Stimulated activated naive B cell treated with anti-CD40 and anti-IgM and Interleukin-4, amounts not matched to agents 10 μg/mL and 1 μg/mL and 100 μg/mL, for 72 hours (primary cell): Measurements from ENCODE around the gene RAB29.
A peak's percentile ranks its signal among the peaks of the same experiment; 100 is the strongest.

Source experiments
- ATAC-seq, 2 donors: fragments of 150-1000 bp; cut with Tn5 transposase; replicated peaks; 2 replicates each; pipeline ENCODE4 v1.10.0; 2021; ENCODE audit warnings: moderate library complexity in 1 of 2
- DNase-seq: peaks from one replicate; pipeline ENCODE4 v3.0.0; 2021
- H3K27ac Mint-ChIP-seq: one replicate; pipeline ENCODE4 v1.8.0; 2022; ENCODE audit warnings: mild to moderate bottlenecking, mixed read lengths
- H3K27me3 Mint-ChIP-seq, 2 donors: one replicate each; pipeline ENCODE4 v1.8.0; 2022; ENCODE audit warnings: mixed read lengths in 2 of 2
- H3K36me3 Mint-ChIP-seq, 2 donors: one replicate each; pipeline ENCODE4 v1.8.0; 2022; ENCODE audit warnings: mixed read lengths in 2 of 2, mild to moderate bottlenecking in 1 of 2
- H3K4me1 Mint-ChIP-seq, 2 donors: one replicate each; pipeline ENCODE4 v1.8.0; 2022; ENCODE audit warnings: mixed read lengths in 2 of 2, mild to moderate bottlenecking in 1 of 2
- H3K4me3 Mint-ChIP-seq, 2 donors: one replicate each; pipeline ENCODE4 v1.8.0; 2022; ENCODE audit warnings: mild to moderate bottlenecking in 2 of 2, mixed read lengths in 2 of 2, moderate library complexity in 1 of 2
- H3K9me3 Mint-ChIP-seq, 2 donors: one replicate each; pipeline ENCODE4 v1.8.0; 2022; ENCODE audit warnings: mixed read lengths in 2 of 2, mild to moderate bottlenecking in 1 of 2

Gene RAB29

DNA sequence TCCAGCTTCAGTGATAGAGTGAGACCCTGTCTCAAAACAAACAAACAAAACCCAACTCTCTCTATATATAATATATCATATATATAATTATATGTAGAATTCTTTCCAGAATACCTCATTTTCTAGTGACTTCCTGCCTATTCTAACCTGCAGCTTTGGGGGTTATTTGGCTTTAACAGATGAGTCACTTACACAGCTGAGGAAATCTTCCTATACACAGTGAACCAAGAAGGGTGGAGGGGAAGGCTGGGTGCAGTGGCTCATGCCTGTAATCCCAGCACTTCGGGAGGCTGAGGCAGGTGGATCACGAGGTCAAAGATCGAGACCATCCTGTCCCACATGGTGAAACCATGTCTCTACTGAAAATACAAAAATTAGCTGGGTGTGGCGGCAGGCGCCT is 9.2 kb downstream of the RAB29 start:
- peaks cover 16 to 42% of the 10 kb centered on the region in 2 donors for H3K36me3 Mint-ChIP-seq
- H3K27me3 Mint-ChIP-seq = no peaks in the 10 kb centered on the region
- peaks cover 5 to 14% of the 10 kb centered on the region in 2 donors for H3K4me1 Mint-ChIP-seq
- no peak overlapping the region for H3K4me3 Mint-ChIP-seq
- no peak for DNase-seq
- no peak for ATAC-seq
- no peaks in the 10 kb centered on the region for H3K9me3 Mint-ChIP-seq
- no peak overlapping the region for H3K27ac Mint-ChIP-seq

DNA sequence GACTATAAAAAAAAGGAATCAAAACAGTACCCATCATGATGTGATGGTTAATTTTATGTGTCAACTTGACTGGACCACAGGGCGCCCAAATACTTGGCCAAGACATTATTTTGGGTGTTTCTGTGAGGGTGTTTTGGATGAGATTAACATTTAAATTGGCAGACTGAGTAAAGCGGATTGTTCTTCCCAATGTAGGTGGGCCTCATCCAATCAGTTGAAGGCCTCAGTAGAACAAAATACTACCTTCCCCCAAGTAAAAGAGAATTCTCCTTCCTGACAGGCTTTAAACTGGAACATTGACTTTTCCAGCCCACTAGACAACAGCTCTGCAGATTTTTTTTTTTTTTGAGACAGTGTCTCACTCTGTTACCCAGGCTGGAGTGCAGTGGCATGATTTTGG is 10.7 kb downstream of the RAB29 start:
- Mint-ChIP-seq H3K27me3 (no peaks in the 10 kb centered on the region), H3K4me3 (no peak overlapping the region), H3K9me3 (no peaks in the 10 kb centered on the region), H3K36me3 (peaks cover 13 to 38% of the 10 kb centered on the region in 2 donors), H3K4me1 (peaks cover 5 to 16% of the 10 kb centered on the region in 2 donors), H3K27ac (no peak overlapping the region)
- DNase-seq (no peak), ATAC-seq (no peak)

DNA sequence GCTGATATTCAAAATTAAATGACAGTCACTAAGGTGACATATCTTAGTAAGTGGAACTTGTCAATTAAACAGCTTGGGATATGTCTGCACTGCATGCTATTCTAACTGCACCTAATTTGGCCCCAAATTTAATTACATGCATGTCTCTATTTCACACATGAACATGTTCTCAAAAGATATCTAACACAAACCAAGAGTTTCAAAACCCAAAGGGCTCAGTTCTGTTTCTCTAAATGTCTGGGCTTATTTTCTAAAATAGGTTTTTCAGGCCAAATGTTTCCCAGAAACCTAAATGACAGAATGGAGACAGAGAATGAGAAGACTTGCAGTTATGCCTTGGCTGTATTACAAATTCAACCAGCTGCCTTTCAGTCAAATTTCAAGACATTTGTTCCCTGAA is 11.3 kb downstream of the RAB29 start:
- DNase-seq = no peak
- Mint-ChIP-seq H3K9me3 (no peaks in the 10 kb centered on the region), H3K4me3 (no peak overlapping the region), H3K27me3 (no peaks in the 10 kb centered on the region), H3K4me1 (peaks cover 5 to 16% of the 10 kb centered on the region in 2 donors), H3K27ac (no peak overlapping the region), H3K36me3 (peaks cover 8 to 33% of the 10 kb centered on the region in 2 donors)
- ATAC-seq = no peak

DNA sequence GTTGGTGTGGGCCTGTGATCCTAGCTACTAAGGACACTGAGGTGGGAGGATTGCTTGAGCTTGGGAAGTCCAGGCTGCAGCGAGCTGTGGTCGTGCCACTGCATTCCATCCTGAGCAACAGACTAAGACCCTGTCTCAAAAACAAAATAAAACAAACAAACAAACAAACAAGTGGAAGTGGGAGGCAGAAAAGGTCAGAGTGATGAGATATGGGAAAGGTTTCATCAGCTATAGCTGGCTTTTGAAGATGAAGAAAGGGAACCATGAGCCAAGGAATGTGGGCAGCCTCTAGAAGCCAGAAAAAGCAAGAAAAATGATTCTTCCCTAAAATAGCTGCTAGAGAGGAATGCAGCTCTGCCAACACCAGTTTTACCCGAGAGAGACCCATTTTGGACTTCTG is 14.7 kb downstream of the RAB29 start:
- Mint-ChIP-seq H3K27me3 (no peaks in the 10 kb centered on the region), H3K27ac (no peak overlapping the region), H3K4me3 (no peak overlapping the region), H3K36me3 (peaks cover 9 to 26% of the 10 kb centered on the region in 2 donors), H3K4me1 (peaks cover 0 to 5% of the 10 kb centered on the region in 2 donors), H3K9me3 (no peaks in the 10 kb centered on the region)
- DNase-seq (no peak), ATAC-seq (no peak)

DNA sequence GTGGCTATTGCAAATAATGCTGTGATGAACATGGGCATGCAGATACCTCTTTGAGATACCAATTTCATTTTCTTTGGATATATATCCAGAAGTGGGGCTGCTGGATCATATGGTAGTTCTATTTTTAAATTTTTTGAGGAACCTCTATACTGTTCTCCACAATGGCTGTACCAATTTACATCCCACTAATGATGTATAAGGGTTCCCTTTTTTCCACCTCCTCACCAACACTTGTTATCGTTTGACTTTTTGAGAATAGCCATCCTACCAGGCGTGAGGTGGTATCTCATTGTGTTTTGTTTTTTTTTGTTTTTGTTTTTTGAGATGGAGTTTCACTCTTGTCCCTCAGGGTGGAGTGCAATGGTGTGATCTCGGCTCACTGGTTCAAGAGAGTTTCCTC is 18.7 kb downstream of the RAB29 start:
- Mint-ChIP-seq H3K4me3 (no peak overlapping the region), H3K4me1 (peaks cover 0 to 5% of the 10 kb centered on the region in 2 donors), H3K27me3 (no peaks in the 10 kb centered on the region), H3K36me3 (peaks cover 9 to 20% of the 10 kb centered on the region in 2 donors), H3K9me3 (no peaks in the 10 kb centered on the region), H3K27ac (no peak overlapping the region)
- DNase-seq (no peak), ATAC-seq (no peak)

DNA sequence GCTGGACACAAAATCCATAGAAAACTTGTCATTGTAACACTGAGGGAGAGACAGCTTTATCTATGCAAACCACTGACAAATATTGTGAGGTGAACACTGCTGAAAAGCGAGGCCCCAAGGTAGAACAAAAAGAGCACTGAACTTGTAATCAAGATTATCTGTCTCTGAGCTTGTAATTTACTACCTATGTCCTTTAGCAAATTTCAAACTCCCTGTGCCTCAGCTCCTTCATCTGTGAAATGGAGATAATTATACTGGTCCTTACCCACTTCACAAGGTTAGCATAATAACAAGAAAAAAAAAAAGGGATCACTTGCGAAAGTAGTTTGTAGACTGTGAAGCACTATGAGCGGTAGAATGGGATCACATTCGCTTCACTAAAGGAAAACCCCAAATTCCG is 20.4 kb downstream of the RAB29 start:
- no peak for DNase-seq
- no peak for ATAC-seq
- H3K4me1 Mint-ChIP-seq = no peaks in the 10 kb centered on the region
- no peaks in the 10 kb centered on the region for H3K27me3 Mint-ChIP-seq
- no peak overlapping the region for H3K4me3 Mint-ChIP-seq
- no peaks in the 10 kb centered on the region for H3K9me3 Mint-ChIP-seq
- H3K36me3 Mint-ChIP-seq = peaks cover 6 to 12% of the 10 kb centered on the region in 2 donors
- H3K27ac Mint-ChIP-seq = peak overlapping the region; percentile 37

DNA sequence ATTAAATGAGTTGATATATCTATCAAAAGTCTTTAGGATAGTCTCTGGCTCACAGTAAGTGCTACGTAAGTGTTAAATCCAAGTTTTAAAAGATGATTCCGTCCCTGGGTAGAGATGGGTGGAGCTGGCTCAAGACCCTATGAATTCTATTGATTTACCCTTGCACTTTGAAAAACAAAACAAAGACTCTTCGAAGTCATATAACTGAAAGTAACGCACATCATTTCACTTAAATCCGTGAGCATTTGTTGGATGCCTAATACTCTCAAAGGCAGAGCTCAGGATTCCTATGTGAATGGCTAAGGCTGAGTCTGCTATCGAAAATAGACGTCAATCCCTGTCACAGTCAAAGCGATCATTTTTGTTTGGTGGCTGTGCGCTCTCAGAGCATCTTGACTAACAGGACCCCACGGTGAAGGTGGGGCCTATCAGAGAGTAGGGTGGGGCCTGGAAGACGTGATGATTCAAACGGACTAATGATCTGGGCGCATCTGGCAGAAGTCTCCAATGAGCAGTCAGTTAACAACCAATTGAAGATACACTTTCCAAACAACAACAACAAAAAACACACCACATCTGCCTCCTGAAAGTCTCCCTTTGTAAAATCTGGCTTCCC is 24.1 kb downstream of the RAB29 start:
- H3K36me3 Mint-ChIP-seq = peaks cover 8 to 19% of the 10 kb centered on the region in 2 donors
- peak overlapping the region; percentile 99 for H3K27ac Mint-ChIP-seq
- H3K4me1 Mint-ChIP-seq = peaks cover 12 to 24% of the 10 kb centered on the region in 2 donors
- no peaks in the 10 kb centered on the region for H3K27me3 Mint-ChIP-seq
- no peaks in the 10 kb centered on the region for H3K9me3 Mint-ChIP-seq
- ATAC-seq (no peak), DNase-seq (no peak)
- no peak overlapping the region for H3K4me3 Mint-ChIP-seq

DNA sequence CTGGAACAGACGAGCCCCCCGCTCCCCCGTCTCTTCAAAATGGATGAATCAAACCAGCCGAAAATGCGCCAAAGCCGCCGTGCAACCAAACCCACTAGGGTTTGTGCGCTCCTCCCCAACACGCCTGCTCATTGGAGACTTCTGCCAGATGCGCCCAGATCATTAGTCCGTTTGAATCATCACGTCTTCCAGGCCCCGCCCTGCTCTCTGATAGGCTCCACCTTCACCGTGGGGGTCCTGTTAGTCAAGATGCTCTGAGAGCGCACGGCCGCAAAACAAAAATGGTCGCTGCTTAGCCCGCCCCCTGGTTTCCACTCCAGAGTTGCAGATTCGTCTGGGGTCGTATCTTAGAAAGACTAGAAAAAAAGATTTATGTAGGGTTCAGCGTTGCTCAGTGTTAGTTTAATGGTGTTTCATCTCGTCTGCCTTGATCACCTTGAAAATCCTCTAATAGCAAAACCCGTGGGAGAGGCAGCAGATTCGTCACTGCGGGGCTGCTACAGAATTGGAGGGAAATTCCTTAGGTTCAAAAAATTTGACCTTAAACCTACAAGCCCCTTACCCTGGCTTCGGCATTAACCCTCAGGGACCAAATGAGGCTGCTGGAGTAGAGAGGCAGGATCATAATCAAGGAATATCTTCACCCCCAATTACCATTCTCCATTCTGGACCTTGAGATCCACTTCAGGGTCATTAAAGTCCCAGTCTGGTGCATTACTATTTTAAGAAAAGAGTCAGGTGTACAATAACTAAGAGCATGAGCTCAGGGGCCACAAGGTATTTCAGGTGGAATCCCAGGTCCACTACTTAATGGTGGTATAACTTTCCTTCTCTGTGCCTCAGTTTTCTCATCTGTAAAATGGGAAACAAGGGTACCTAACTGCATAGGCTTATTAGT is 24.9 kb downstream of the RAB29 start, which contains the start of gene NUCKS1:
NUCKS1 (minus strand) TSS at position 45 of the 898 bp plus-strand sequence. CDS start 209 bp downstream, outside the sequence.
- no peaks in the 10 kb centered on the region for H3K27me3 Mint-ChIP-seq
- DNase-seq (peak; percentile 97), ATAC-seq (peak; percentile 87 to 88)
- peak within 1 kb of the TSS; percentile 99 for H3K27ac Mint-ChIP-seq
- peaks cover 8 to 19% of the 10 kb centered on the region in 2 donors for H3K36me3 Mint-ChIP-seq
- peak within 1 kb of the TSS; percentile 91 to 93 for H3K4me3 Mint-ChIP-seq
- no peaks in the 10 kb centered on the region for H3K9me3 Mint-ChIP-seq
- peaks cover 12 to 25% of the 10 kb centered on the region in 2 donors for H3K4me1 Mint-ChIP-seq

DNA sequence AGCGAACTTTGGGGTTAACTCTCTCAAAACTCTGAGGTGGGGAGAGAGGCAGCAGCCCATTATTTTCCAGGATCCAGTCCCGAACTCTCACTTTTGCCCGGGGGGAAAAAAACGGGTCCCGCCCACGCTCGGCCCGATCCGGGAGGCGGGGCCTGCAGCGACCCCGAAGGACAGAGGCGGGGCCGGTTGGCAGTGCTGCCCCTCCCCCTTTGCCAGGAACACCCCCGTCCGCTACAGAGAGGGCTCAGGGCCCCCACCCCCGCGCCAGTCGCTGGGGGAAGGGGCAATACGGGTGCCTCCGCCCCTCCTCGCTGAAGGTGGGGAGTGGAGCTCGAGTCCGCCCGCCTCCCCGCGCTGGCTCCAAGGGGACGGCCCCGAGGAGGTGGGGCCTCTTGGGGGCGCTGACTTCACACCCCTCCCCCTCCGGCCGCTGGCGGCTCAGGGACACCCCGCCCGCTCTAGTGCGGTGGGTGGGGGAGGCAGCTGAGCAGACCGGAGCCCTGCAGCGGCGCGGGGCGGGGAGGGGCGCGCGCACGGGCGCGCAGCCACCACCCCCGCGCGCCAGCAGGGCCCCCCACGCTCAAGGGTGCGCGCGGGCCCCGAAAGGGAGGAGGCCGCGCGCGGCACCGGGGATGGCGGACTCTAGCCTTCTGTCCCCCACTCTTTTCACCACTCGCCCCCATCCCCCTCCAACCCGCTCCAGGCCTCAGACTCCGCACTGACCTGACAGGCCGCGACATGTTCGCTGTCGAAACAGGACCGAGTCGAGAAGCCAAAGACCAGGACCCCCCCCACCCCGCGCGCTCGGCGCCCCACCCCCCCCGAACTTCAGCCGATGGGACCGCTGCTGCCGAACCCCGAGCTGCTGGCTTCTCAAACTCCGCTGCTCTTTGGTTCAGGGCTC is 25.8 kb downstream of the RAB29 start:
- peak overlapping the region; percentile 91 to 93 for H3K4me3 Mint-ChIP-seq
- ATAC-seq (peak; percentile 78 to 82), DNase-seq (peak; percentile 97)
- peaks cover 12 to 25% of the 10 kb centered on the region in 2 donors for H3K4me1 Mint-ChIP-seq
- peaks cover 8 to 19% of the 10 kb centered on the region in 2 donors for H3K36me3 Mint-ChIP-seq
- no peaks in the 10 kb centered on the region for H3K9me3 Mint-ChIP-seq
- peak overlapping the region; percentile 99 for H3K27ac Mint-ChIP-seq
- no peaks in the 10 kb centered on the region for H3K27me3 Mint-ChIP-seq

DNA sequence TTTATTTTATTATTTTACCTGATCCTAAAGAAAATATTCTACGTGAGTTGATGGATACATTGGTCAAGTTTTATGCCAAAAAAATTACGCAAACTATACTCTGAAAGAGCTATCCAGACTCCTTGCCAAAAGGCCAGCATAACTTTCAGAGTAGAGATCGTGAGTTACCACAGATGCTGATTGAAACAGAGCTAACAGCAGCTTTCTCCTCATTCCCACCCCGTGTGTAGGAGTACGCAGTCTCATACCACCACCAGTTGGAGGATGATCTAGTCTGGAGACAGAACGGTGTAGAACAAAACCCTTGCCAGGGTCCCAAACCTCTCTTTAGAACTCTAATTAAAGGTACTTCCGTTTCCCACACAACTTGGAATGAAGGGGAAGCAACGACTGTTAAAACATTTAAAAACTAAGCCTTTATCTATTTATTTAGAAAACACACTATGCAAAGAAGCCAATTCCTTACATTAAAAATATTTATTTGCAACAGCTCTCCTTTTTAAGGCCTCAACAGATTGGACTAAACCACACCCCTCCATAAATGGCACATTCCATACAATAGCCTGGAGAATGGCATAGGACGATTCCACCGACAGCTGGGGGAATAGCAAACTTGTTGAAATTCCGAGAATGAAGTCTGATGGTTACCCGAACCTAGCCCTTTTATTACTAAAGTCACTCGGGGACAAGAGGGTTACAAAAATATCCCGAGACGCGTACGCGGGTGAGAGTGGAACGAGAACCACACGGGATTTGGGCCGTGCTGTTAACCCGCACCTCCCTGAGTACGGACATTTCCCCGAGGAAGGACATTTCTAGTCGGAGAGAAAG is 26.7 kb downstream of the RAB29 start:
- Mint-ChIP-seq H3K4me3 (peak overlapping the region; percentile 91 to 93), H3K27ac (peak overlapping the region; percentile 95), H3K36me3 (peaks cover 11 to 24% of the 10 kb centered on the region in 2 donors), H3K4me1 (peaks cover 17 to 31% of the 10 kb centered on the region in 2 donors), H3K27me3 (no peaks in the 10 kb centered on the region), H3K9me3 (no peaks in the 10 kb centered on the region)
- peak; percentile 28 to 29 for ATAC-seq
- DNase-seq = no peak

DNA sequence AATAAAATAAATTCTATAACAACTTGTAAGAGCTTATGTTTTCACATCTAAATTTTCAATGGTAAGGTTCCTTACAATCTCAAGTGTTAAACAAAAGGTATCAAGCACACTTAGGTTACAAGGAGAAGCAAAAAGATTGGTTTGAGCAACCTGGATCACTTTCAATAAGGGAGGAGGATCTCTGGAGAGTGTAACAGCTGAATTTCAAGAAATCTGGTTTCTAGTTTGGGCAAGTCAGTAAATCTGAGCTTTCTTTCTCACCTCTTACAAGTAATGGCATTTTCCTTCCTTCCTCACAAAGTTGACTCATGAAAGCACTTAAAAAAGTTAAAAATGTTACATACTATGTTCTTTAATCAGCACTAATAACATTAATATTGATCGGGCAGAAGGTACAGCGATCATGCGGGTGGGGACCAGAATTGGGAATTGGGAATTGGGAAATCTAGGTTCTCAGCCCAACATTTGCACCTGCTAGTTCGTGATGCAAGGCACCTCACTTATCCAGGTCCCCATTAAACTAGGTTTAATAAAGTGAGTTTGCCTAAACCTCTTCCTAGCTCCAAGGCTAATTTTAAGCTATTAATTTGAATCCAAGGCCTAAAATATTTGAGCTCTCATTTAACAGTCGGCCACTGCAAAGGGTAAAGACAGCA is 28.4 kb downstream of the RAB29 start:
- DNase-seq (no peak), ATAC-seq (no peak)
- Mint-ChIP-seq H3K36me3 (peaks cover 11 to 30% of the 10 kb centered on the region in 2 donors), H3K4me3 (peak overlapping the region in 1 of 2 donors; percentile 8), H3K4me1 (peaks cover 19 to 48% of the 10 kb centered on the region in 2 donors), H3K27ac (peak overlapping the region; percentile 67), H3K9me3 (no peaks in the 10 kb centered on the region), H3K27me3 (no peaks in the 10 kb centered on the region)

DNA sequence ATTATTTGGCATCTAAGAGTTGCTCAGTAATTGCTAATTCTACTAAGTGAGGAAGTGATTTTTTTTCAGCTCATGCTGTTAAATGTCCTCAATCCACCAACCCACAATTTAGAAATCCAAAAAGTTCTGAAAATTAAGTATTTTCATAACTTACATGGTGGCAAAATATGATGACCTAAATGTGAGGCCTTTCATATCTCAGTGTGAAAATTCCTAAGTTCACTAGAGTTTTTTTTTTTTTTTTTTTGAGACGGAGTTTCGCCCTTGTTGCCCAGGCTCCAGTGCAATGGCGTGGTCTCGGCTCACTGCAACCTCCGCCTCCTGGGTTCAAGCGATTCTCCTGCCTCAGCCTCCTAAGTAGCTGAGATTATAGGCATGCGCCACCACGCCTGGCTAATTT is 30.9 kb downstream of the RAB29 start:
- no peaks in the 10 kb centered on the region for H3K9me3 Mint-ChIP-seq
- H3K4me3 Mint-ChIP-seq = no peak overlapping the region
- no peak for DNase-seq
- H3K36me3 Mint-ChIP-seq = peaks cover 15 to 30% of the 10 kb centered on the region in 2 donors
- H3K4me1 Mint-ChIP-seq = peaks cover 22 to 55% of the 10 kb centered on the region in 2 donors
- H3K27ac Mint-ChIP-seq = no peak overlapping the region
- ATAC-seq = no peak
- no peaks in the 10 kb centered on the region for H3K27me3 Mint-ChIP-seq

DNA sequence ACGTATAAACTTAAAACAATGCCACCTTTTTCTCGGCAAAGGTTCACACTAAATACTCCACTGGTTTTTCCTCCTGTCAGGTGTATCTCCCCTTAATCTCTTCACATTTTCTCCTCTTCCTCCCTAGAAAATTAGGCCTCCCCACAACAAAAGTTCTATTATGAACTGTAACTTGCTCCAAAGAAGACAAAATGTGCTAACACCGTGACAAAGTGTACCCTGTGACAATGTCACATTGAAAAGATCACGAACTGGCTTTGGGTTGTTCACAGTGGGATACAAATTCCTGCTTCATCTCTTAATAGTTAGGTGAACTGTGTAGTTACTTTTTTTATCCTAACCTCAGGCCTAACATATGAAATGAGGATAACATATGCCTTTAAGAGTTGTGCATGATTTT is 31.3 kb downstream of the RAB29 start:
- Mint-ChIP-seq H3K27me3 (no peaks in the 10 kb centered on the region), H3K27ac (peak overlapping the region; percentile 10), H3K36me3 (peaks cover 19 to 33% of the 10 kb centered on the region in 2 donors), H3K4me1 (peaks cover 23 to 55% of the 10 kb centered on the region in 2 donors), H3K9me3 (no peaks in the 10 kb centered on the region), H3K4me3 (no peak overlapping the region)
- ATAC-seq = no peak
- DNase-seq = no peak
